ENCODE measurements around the gene RPS21. TPM values are rescaled to one million over a fixed set of nuclear protein-coding genes. Genes with fewer than 3 reads are reported as not detected.

Gene RPS21
- total and polyA plus RNA-seq, 2 of the 13 experiments (the other 11 are each of a cell fraction or from before 2014, with no cell fraction given): 2,647 to 11,063 TPM

- TF ChIP-seq DZIP1 (CRISPR knock-in tag; IDR thresholded peaks at IDR 0.05): no peak
- TF ChIP-seq ZFP36 (IDR thresholded peaks at IDR 0.05; ENCODE audit: borderline replicate concordance, low read depth, low read length, partially characterized antibody): no peak
- no peak for TF ChIP-seq DNMT3B (CRISPR knock-in tag; conservative IDR thresholded peaks at IDR 0.05)
- no peak for TF ChIP-seq ZNF180 (CRISPR knock-in tag; IDR thresholded peaks at IDR 0.05; ENCODE audit: borderline replicate concordance, low read depth)
- TF ChIP-seq ASH2L (IDR thresholded peaks at IDR 0.05; ENCODE audit: insufficient read length, low read depth, low read length): peak; percentile 54
- TF ChIP-seq FOXK2 (IDR thresholded peaks at IDR 0.05): no peak
- TF ChIP-seq, protein P1, sequence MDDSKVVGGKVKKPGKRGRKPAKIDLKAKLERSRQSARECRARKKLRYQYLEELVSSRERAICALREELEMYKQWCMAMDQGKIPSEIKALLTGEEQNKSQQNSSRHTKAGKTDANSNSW (CRISPR knock-in tag; IDR thresholded peaks at IDR 0.05; ENCODE audit: borderline replicate concordance): no peak
- TF ChIP-seq ZNF281 (CRISPR knock-in tag; IDR thresholded peaks at IDR 0.05; ENCODE audit: borderline replicate concordance): no peak
- no peak for TF ChIP-seq MLX (CRISPR knock-in tag; IDR thresholded peaks at IDR 0.05)
- no peak for TF ChIP-seq MTA3 (CRISPR knock-in tag; IDR thresholded peaks at IDR 0.05)
- no peak for TF ChIP-seq CEBPG (CRISPR knock-in tag; IDR thresholded peaks at IDR 0.05)
- TF ChIP-seq, protein P2, sequence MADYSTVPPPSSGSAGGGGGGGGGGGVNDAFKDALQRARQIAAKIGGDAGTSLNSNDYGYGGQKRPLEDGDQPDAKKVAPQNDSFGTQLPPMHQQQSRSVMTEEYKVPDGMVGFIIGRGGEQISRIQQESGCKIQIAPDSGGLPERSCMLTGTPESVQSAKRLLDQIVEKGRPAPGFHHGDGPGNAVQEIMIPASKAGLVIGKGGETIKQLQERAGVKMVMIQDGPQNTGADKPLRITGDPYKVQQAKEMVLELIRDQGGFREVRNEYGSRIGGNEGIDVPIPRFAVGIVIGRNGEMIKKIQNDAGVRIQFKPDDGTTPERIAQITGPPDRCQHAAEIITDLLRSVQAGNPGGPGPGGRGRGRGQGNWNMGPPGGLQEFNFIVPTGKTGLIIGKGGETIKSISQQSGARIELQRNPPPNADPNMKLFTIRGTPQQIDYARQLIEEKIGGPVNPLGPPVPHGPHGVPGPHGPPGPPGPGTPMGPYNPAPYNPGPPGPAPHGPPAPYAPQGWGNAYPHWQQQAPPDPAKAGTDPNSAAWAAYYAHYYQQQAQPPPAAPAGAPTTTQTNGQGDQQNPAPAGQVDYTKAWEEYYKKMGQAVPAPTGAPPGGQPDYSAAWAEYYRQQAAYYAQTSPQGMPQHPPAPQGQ (CRISPR knock-in tag; IDR thresholded peaks at IDR 0.05; ENCODE audit: borderline replicate concordance): no peak
- no peak for TF ChIP-seq HMG20B (CRISPR knock-in tag; conservative IDR thresholded peaks at IDR 0.05)
- TF ChIP-seq MAFF (IDR thresholded peaks at IDR 0.05; ENCODE audit: low read depth, low read length): no peak
- TF ChIP-seq ATRX (CRISPR knock-in tag; IDR thresholded peaks at IDR 0.05; ENCODE audit: borderline replicate concordance): no peak
- TF ChIP-seq ZNF331 (CRISPR knock-in tag; IDR thresholded peaks at IDR 0.05): 0 out of 2 replicates have a peak, but pooled peaks have one; percentile 31
- no peak for TF ChIP-seq ZNF274 (CRISPR knock-in tag; IDR thresholded peaks at IDR 0.05)
- TF ChIP-seq ZNF10 (CRISPR knock-in tag; IDR thresholded peaks at IDR 0.05; ENCODE audit: borderline replicate concordance, low read depth): no peak
- TF ChIP-seq SP4 (CRISPR knock-in tag; IDR thresholded peaks at IDR 0.05): no peak
- no peak for TF ChIP-seq STAT5B (CRISPR knock-in tag; IDR thresholded peaks at IDR 0.05)
- TF ChIP-seq SNRNP70 (IDR thresholded peaks at IDR 0.05; ENCODE audit: low read depth, low read length): no peak
- TF ChIP-seq, protein P3, sequence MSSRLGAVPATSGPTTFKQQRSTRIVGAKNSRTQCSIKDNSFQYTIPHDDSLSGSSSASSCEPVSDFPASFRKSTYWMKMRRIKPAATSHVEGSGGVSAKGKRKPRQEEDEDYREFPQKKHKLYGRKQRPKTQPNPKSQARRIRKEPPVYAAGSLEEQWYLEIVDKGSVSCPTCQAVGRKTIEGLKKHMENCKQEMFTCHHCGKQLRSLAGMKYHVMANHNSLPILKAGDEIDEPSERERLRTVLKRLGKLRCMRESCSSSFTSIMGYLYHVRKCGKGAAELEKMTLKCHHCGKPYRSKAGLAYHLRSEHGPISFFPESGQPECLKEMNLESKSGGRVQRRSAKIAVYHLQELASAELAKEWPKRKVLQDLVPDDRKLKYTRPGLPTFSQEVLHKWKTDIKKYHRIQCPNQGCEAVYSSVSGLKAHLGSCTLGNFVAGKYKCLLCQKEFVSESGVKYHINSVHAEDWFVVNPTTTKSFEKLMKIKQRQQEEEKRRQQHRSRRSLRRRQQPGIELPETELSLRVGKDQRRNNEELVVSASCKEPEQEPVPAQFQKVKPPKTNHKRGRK (CRISPR knock-in tag; IDR thresholded peaks at IDR 0.05): no peak
Observed at GRCh38 chr20:62342910-62343309, 44.0 kb upstream of the RPS21 start (continued).

All from HepG2 (cell line).